OCI-LY3 (cell line): Measurements from ENCODE around the gene SELENOS.

ENCODE experiments used
- EZH2phosphoT487 ChIP-seq: fragments of 200-600 bp; shearing (Covaris generic); IDR thresholded peaks from 2 replicates; pipeline ENCODE4 v1.6.1; 2018; ENCODE audit warnings: antibody characterized with exemption, mixed run types, low read depth
- TF ChIP-seq, protein P1 (sequence below): fragments of 200-600, 300-600 bp; sonication (generic); IDR thresholded peaks from 2 replicates; pipeline ENCODE4 v1.5.1; 2014; ENCODE audit warnings: antibody characterized with exemption, low read length, low read depth

DNA sequence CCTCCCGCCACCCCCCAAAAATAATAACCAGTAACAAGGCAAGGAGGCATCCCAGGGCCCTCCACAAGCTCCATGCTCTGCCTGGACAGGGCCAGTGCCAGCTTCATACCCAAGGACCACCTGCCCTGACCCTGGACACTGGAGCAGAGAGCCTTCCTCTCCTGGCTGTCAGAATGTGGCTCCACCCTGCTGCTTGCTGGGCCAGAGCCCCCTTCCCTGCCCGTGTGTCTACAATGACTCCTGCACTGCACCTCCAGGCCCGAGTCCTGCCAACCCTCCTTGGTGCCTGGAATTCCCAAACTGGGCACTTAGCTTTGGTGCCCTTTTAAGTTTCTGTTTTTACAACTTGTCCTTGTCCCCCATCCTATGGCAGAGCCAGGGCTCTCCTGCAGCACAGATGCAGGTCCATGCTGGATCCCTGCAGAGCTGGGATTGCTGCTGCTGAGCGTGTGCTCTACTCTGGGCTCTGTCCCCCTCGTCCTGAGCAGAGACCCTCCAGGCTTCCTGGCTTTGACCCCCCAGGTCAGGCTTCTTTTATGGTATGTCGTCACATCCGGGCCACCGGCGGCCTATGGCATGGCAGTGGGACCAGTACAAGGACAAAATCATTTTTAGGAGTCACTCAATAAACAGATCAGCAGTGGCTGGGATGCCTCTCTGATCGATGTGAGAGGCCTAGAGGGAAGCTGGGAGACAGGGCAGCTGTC is 29.2 kb upstream of the SELENOS start:
- TF ChIP-seq, protein P1, sequence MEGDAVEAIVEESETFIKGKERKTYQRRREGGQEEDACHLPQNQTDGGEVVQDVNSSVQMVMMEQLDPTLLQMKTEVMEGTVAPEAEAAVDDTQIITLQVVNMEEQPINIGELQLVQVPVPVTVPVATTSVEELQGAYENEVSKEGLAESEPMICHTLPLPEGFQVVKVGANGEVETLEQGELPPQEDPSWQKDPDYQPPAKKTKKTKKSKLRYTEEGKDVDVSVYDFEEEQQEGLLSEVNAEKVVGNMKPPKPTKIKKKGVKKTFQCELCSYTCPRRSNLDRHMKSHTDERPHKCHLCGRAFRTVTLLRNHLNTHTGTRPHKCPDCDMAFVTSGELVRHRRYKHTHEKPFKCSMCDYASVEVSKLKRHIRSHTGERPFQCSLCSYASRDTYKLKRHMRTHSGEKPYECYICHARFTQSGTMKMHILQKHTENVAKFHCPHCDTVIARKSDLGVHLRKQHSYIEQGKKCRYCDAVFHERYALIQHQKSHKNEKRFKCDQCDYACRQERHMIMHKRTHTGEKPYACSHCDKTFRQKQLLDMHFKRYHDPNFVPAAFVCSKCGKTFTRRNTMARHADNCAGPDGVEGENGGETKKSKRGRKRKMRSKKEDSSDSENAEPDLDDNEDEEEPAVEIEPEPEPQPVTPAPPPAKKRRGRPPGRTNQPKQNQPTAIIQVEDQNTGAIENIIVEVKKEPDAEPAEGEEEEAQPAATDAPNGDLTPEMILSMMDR, result no peak
- no peak for TF ChIP-seq EZH2phosphoT487
